HCT116 (cell line): ENCODE results near the gene C1orf105. TPM values are rescaled to one million over a fixed set of nuclear protein-coding genes. Genes with fewer than 3 reads are reported as not detected.

Experiments
- ATAC-seq: fragments of 200-7000 bp; cut with Tn5 transposase; 2 replicates; pipeline ENCODE4 v1.9.1; 2020; ENCODE audit warnings: mild to moderate bottlenecking, moderate library complexity
- BruUV-seq: library from RNA; stranded (reverse); fragments of 400-500 nt; replicated peaks from 2 replicates; lab custom pipeline; 2021; lab: Mats Ljungman, UMichigan
- CTCF ChIA-PET: fragments of 300-600 bp; sonication (Branson Sonifier 250); formaldehyde crosslinking; loops from one replicate; lab custom pipeline; 2021; ENCODE audit warnings: antibody characterized with exemption; lab: Charles Lee
- POLR2A ChIA-PET: fragments of 300-600, 350-600 bp; sonication (Branson Sonifier 250); formaldehyde crosslinking; loops from one replicate; lab custom pipeline; 2021; ENCODE audit warnings: antibody characterized with exemption; lab: Charles Lee
- RAD21 ChIA-PET, 2 experiments: fragments of 300-600 bp; sonication (Branson Sonifier 250); formaldehyde crosslinking; loops; one replicate each; lab custom pipeline; 2023; ENCODE audit warnings: low total read pairs in 2 of 2; ENCODE audit not compliant: uncharacterized antibody in 2 of 2, unreplicated experiment in 2 of 2, low non-redundant PET in 1 of 2; lab: Charles Lee
- DNase-seq: peaks from one replicate; pipeline ENCODE4 v3.0.0-alpha.2; 2010; ENCODE audit warnings: low read depth, low spot score
- H2AFZ ChIP-seq: fragments of 200-600 bp; shearing (Covaris generic), sonication (generic); 2 replicates; pipeline ENCODE4 v1.6.1; 2017; ENCODE audit warnings: low read depth, mixed run types, mixed read lengths, antibody characterized with exemption, low read length; ENCODE audit not compliant: poor library complexity, severe bottlenecking
- H3K27ac ChIP-seq: 2 replicates; pipeline ENCODE4 v1.5.1; 2012; ENCODE audit warnings: low read depth, low read length
- H3K27me3 ChIP-seq: fragments of 200-600 bp; sonication (generic); 2 replicates; pipeline ENCODE4 v1.6.1; 2016; ENCODE audit warnings: mixed run types, low read length, mixed read lengths; ENCODE audit not compliant: insufficient read depth
- H3K36me3 ChIP-seq, 2 experiments: fragments of 200-500 bp in 1 of 2; fragments of 200-600 bp in 1 of 2; sonication (Bioruptor generic) in 1 of 2; sonication (generic) in 1 of 2; 2 replicates each; pipeline versions ENCODE4 v1.5.1 to v1.6.1; 2014 to 2016; ENCODE audit warnings: low read length in 2 of 2, inconsistent platforms in 1 of 2, mixed read lengths in 1 of 2, mixed run types in 1 of 2; ENCODE audit not compliant: insufficient read depth in 2 of 2, control insufficient read depth in 1 of 2
- H3K4me1 ChIP-seq, 2 experiments: fragments of 200-600 bp in 1 of 2; sonication (generic) in 1 of 2; 2 replicates each; pipeline versions ENCODE4 v1.5.1 to v1.6.1; 2012 to 2017; ENCODE audit warnings: low read length in 2 of 2, inconsistent platforms in 1 of 2, mild to moderate bottlenecking in 1 of 2, mixed read lengths in 1 of 2, mixed run types in 1 of 2, moderate library complexity in 1 of 2; ENCODE audit not compliant: insufficient read depth in 2 of 2, control insufficient read depth in 1 of 2
- H3K4me2 ChIP-seq: fragments of 200-600 bp; sonication (generic); 2 replicates; pipeline ENCODE4 v1.6.1; 2017; ENCODE audit warnings: mixed run types, low read length, mixed read lengths
- H3K4me3 ChIP-seq, 2 experiments: fragments of 200-600 bp in 1 of 2; sonication (generic) in 1 of 2; replicated peaks in 1 of 2; 2 replicates each; pipeline ENCODE4 v1.5.1; 2011 to 2016; ENCODE audit warnings: low read length in 2 of 2, control low read depth in 1 of 2, low read depth in 1 of 2, mild to moderate bottlenecking in 1 of 2, mixed read lengths in 1 of 2, mixed run types in 1 of 2
- H3K79me2 ChIP-seq: fragments of 200-600 bp; sonication (generic); 2 replicates; pipeline ENCODE4 v1.6.1; 2017; ENCODE audit warnings: mild to moderate bottlenecking, mixed run types, low read length, moderate library complexity, mixed read lengths; ENCODE audit not compliant: insufficient read depth
- H3K9ac ChIP-seq: fragments of 200-600 bp; sonication (generic); 2 replicates; pipeline ENCODE4 v1.6.1; 2016; ENCODE audit warnings: low read length, mixed read lengths
- H3K9me2 ChIP-seq: fragments of 200-600 bp; sonication (generic), shearing (Covaris generic); 2 replicates; pipeline ENCODE4 v1.6.1; 2017; ENCODE audit warnings: mixed run types, mild to moderate bottlenecking, moderate library complexity; ENCODE audit not compliant: insufficient read depth
- H3K9me3 ChIP-seq, 2 experiments: fragments of 200-500 bp in 1 of 2; fragments of 200-600 bp in 1 of 2; sonication (Bioruptor generic) in 1 of 2; sonication (generic) in 1 of 2; 2 replicates each; pipeline ENCODE4 v1.6.1; 2014 to 2017; ENCODE audit warnings: low read length in 2 of 2, mixed read lengths in 2 of 2, inconsistent platforms in 1 of 2, low read depth in 1 of 2, mild to moderate bottlenecking in 1 of 2, mixed run types in 1 of 2, moderate library complexity in 1 of 2; ENCODE audit not compliant: control insufficient read depth in 1 of 2, insufficient read depth in 1 of 2
- H4K20me1 ChIP-seq: fragments of 200-600 bp; sonication (generic), shearing (Covaris generic); 2 replicates; pipeline ENCODE4 v1.6.1; 2017; ENCODE audit warnings: mixed run types, mild to moderate bottlenecking, moderate library complexity; ENCODE audit not compliant: insufficient read depth
- POLR2AphosphoS5 ChIP-seq: IDR thresholded peaks from 2 replicates; pipeline ENCODE4 v1.6.1; 2011; ENCODE audit warnings: mild to moderate bottlenecking, low read depth, low read length, moderate library complexity
- SP1 ChIP-seq: IDR thresholded peaks from 2 replicates; pipeline ENCODE4 v1.6.1; 2012; ENCODE audit warnings: low read depth
- TCF7L2 ChIP-seq: IDR thresholded peaks from 2 replicates; pipeline ENCODE4 v1.7.0; 2011; ENCODE audit warnings: borderline replicate concordance, inconsistent platforms; ENCODE audit not compliant: insufficient read depth, insufficient read length; ENCODE audit errors: extremely low read depth
- ZNF274 ChIP-seq: fragments of 200-500 bp; sonication (Bioruptor generic); IDR thresholded peaks from 2 replicates; pipeline ENCODE4 v1.6.1; 2014; ENCODE audit warnings: mild to moderate bottlenecking, low read depth, low read length, inconsistent platforms
- intact Hi-C: fragments of 100-400 bp; cut with micrococcal nuclease; formaldehyde crosslinking; loops from 2 replicates; pipeline ENCODE4 v1.10.0; 2022
- total RNA-seq: library from RNA; stranded (reverse); gene quantifications from one replicate; pipeline ENCODE4 v1.2.1, GENCODE V29; 2021; ENCODE audit not compliant: unreplicated experiment

C1orf105 gene
- total RNA-seq, 1 experiment from 2014 or later: not detected

DNA sequence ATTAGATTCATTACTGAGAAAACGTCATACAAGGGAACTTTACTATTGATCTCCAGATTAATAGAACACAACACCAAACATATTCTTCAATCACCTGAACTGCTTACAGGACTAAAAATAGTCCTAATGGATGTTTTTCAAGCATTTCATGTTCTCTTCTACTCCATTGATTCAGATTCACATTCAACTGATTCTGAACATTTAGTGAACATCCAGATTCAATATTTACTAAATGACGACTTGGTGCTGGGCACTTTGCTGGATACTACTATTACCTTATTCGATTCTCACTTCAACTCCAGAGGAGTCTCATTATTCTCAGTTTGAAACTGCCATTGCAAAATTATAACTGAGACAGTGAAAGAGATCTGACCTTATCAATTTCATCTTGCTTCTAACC lies 93.6 kb downstream of the C1orf105 start:
- DNase-seq (no peak), ATAC-seq (no peak)
- Histone ChIP-seq H3K9me3 (peaks cover 0 to 6% of the 10 kb centered on the region in 2 experiments; a peak in 1 of 4 replicates), H3K79me2 (no peaks in the 10 kb centered on the region), H3K27me3 (no peaks in the 10 kb centered on the region)
- RAD21 ChIA-PET: no interaction called here
- TF ChIP-seq ZNF274: no peak
- TF ChIP-seq, all 23 proteins: peak for 0
- no TSS peak for BruUV-seq
- H2AFZ ChIP-seq: no peak overlapping the region
- no peaks in the 10 kb centered on the region for H3K9me2 ChIP-seq
- H3K4me3 ChIP-seq: no peak overlapping the region
- H3K4me2 ChIP-seq: no peak overlapping the region
- H3K36me3 ChIP-seq: no peaks in the 10 kb centered on the region
- no peaks in the 10 kb centered on the region for H4K20me1 ChIP-seq
- H3K4me1 ChIP-seq: no peaks in the 10 kb centered on the region
- H3K9ac ChIP-seq: no peak overlapping the region
- intact Hi-C loops: no loop called here
- POLR2A ChIA-PET: no interaction called here
- no peak overlapping the region for H3K27ac ChIP-seq
- CTCF ChIA-PET: no interaction called here

DNA sequence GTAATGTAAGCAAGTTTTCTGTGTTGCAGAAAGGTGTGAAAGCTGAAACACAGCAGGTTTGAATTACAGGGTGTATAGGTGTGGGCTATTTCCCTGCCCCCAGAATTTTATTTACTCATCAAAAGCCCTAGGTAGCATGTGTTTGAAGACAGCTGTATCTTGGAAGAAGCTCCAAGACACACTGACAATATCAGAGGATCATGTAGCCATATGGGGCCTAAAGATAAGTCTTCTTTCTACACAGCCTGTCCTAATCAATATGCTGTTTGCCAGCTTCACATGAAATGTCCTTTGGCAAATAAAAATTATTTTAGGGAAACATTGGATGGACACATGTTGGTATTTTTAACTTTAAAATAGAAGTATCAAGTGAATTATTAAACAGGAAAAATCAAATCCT lies 95.0 kb downstream of the C1orf105 start:
- H3K9ac ChIP-seq: no peak overlapping the region
- H3K9me3 ChIP-seq: peaks cover 0 to 6% of the 10 kb centered on the region in 2 experiments; a peak in 1 of 4 replicates
- BruUV-seq: no TSS peak
- CTCF ChIA-PET: no interaction called here
- no peaks in the 10 kb centered on the region for H4K20me1 ChIP-seq
- no peak overlapping the region for H2AFZ ChIP-seq
- H3K36me3 ChIP-seq: no peaks in the 10 kb centered on the region
- no peaks in the 10 kb centered on the region for H3K79me2 ChIP-seq
- H3K27ac ChIP-seq: no peak overlapping the region
- no peaks in the 10 kb centered on the region for H3K27me3 ChIP-seq
- no peak for DNase-seq
- H3K9me2 ChIP-seq: no peaks in the 10 kb centered on the region
- H3K4me3 ChIP-seq: no peak overlapping the region
- RAD21 ChIA-PET: no interaction called here
- POLR2A ChIA-PET: no interaction called here
- intact Hi-C loops: no loop called here
- no peak overlapping the region for H3K4me2 ChIP-seq
- no peak for ATAC-seq
- no peak for TF ChIP-seq POLR2AphosphoS5
- TF ChIP-seq SP1: no peak
- no peak for TF ChIP-seq ZNF274
- TF ChIP-seq TCF7L2: no peak
- no peaks in the 10 kb centered on the region for H3K4me1 ChIP-seq
